HG02759 (cell line): ENCODE results near the gene ADGRD1.
"Not testable (repeated sequence)": the region's sequence is repeated elsewhere in the genome, so short reads cannot be mapped to it uniquely, and the experiment has no call there.

ENCODE experiments used
- ATAC-seq: cut with Tn5 transposase; IDR thresholded peaks from one replicate; pipeline ENCODE4 v1.9.1; 2021; ENCODE audit warnings: mild to moderate bottlenecking, moderate library complexity; ENCODE audit not compliant: unreplicated experiment

The ADGRD1 gene

GRCh38 chr12:131067981-131068851 lies 114.5 kb downstream of the ADGRD1 start:
- ATAC-seq, result no peak

DNA sequence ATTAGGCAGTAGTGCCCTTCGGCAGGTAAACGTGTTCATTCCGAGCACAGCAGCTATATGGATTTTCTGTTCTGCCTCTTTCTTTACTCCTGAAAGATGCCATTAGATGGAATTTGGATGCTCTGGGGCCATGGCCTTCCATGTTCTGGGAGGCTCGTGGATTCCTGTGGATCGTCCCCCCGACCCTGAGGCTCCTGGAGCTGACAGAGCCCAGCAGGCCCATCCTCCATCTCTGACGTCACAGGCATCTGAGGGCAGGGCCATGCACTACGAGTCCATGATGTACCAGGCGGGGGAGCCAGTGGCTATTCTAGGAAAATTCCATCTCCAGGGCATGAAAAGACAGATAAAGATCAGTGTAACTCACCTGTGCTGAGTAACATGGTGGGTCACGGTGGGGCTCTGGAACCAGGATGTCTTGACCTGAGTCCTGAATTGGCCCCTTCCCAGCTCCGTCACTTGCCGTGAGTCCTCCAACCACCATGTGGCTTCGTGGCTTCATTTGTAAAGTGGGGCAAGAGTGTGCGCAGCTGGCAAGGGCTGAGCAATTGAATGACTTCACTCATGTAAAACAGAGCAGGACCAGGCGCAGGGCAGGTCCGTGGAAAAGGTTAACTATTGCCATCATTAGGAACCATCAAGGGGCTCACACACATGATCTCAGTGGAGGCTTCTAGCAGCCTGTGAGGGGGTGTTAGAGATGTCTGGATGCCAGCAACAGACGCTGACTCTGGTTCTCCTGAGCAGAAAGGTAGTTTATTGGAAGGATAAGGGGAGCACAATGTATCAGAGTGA lies 115.4 kb downstream of the ADGRD1 start:
- ATAC-seq, result not testable (repeated sequence)

DNA sequence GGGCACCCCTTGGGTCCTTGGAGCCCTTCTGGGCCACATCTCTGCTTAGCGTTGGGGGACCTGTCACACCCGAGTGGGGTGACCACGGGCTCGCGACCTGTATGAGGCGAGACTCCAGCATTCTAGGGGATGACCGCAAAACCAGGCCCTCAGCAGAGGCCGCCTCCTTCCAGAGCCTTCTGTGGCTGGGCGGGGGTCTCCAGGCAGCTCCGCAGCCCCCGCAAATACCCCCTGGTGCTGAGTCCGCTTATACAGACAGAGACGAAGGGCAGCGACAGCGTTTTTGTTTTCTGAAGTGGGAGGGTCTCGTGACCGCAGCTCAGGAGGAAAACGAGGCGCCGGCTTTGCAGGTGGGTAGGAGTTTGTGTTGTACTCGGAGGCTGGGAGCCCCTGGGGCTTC lies 116.4 kb downstream of the ADGRD1 start:
- not testable (repeated sequence) for ATAC-seq

GRCh38 chr12:131070668-131071067 lies 117.0 kb downstream of the ADGRD1 start:
- not testable (repeated sequence) for ATAC-seq

GRCh38 chr12:131071234-131071820 lies 117.6 kb downstream of the ADGRD1 start:
- ATAC-seq, result not testable (repeated sequence)

GRCh38 chr12:131071950-131072349 lies 118.2 kb downstream of the ADGRD1 start:
- not testable (repeated sequence) for ATAC-seq

DNA sequence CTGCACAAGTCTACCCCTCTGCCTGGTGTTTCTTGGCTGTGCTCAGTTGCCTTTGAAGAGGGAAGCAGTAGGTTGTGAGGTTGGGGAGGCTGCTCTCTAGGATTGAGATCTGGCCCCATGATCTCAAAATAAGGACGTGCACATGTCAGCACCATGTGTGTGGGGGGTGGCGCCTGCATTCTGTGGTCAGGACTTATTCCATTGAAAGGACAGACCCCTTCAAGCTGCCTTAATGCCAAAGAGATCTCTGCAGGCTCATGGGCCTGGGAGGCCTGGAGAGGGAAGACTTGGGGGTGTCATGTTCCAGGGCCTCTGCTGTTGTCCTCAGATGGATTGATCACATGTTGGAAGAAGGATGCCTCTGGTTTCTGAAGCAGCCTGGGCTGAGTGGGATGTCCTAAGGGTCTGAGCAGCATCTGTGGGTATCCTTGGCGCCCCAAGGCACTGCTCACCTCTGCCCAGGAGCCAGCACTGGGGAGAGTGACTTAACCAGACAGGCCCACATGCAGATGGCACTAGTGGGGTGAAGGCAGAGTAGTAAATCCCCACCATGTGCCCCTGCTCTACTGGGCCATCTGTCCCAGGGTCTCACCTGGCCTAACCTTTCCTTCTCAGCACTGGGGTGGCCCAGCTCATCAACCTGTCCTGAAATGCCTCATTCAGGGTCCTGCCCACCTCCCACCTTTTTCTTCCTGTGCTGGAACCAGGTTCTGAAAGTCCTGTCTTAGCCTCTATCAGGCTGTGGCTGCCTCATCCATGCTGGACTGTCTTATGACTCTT lies 118.9 kb downstream of the ADGRD1 start:
- ATAC-seq, result no peak

DNA sequence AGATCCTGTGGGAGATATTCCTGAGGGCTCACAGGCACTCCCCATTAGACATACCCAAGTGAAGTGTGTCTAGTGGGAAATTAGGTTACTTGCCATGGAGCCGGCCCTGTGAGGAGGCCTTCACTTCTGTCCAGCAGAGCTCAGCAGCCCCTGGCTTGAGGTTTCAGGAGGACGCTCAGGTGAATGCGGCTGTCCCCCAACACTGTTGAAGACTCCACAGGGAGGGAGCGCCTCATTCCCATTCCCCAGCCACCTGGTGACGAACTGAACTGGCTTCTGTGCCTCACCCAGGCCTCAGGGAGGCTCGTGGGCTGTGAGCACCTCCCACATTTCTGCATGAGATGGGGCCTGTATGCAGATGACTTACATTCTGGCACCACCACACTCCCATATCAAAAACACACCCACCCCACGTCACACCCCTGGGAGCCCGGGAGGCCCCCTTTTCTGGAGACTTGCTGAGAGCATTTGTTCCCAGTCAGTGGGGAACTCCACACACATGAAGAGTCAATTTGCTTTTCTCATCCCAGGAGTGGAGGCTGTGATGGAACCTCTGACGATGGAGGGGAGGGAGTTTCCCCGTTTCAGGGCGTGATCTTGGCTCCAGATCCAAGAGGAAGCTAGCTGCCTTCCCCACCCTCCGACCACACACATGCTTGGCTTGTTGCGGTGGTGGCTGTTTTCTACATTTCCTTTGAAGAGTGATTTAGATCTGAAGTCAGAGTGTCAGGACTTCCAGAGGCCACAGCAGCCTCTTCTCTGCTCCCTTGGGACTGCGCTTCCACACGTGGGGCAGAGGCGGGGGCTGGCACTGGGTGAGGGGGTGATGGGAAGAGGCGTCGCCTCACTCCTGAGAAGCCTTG lies 120.7 kb downstream of the ADGRD1 start:
- ATAC-seq, result no peak

DNA sequence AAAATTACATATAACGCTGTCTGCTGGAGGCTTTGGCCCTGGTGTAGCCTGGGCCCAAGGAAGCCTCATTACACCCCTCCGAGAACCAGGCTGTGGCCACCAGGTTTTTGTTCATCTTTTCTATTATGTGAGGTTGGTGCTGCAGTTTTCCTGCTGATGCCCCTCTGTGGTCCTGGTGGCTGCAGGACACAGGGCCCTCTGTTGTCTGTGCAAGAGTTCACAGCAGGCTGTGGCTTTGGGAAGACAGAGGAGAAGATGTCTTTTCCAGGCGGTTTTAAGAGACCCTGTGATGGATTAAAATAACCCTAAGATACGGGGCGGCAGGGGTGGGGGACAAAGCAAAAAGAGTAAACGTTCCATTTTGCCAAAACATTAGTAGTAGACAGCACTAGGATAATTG lies 121.5 kb downstream of the ADGRD1 start:
- no peak for ATAC-seq

- no peak for ATAC-seq
Measured at GRCh38 chr12:131075611-131076010, 121.9 kb downstream of the ADGRD1 start.

- no peak for ATAC-seq
Measured at GRCh38 chr12:131076296-131076695, 122.6 kb downstream of the ADGRD1 start.

- ATAC-seq, result no peak
Measured at GRCh38 chr12:131076791-131077747, 123.4 kb downstream of the ADGRD1 start.

GRCh38 chr12:131077931-131078391 lies 124.3 kb downstream of the ADGRD1 start:
- no peak for ATAC-seq

DNA sequence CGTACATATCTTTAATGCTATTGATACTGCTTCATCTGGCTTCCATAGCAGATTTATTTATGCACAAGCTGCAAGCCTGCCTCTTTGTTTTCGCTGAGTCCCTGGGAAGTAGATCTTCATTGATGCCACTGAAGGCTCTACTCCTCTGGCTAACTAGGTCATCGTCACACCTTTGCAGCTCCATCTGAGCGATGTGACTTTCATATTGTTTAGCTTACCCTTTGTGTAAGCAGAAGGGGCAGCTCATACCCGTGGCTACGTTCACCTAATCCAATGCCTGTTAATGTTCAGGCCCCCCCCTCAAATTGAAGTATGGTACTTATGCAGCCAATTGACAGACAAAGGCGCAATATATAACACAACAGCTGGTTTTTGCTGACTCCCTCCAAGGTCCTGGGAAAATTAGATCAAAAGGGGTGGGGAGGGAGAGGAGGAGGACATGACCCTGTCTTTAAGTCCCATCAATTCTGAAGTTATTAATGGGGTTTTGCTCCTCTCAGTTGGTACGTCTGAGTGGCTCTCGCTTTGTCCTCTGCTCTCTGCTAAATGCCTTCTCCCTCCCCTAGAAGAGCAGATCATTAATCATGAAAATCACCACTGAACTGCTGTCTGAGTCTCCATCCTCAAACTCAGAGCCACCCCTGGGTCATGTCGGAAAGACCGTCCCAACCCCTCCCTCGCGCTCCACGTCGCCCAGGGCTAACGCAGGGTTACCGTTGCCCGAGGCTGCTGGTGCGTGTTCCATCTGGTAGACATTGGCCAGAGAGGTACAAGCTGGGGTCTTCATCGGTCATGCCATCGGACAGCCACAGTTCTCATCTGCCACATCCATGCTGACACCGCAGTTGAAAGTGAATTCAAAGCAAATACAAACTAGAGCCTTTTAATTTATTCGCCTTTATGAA lies 128.8 kb downstream of the ADGRD1 start:
- ATAC-seq, result no peak

DNA sequence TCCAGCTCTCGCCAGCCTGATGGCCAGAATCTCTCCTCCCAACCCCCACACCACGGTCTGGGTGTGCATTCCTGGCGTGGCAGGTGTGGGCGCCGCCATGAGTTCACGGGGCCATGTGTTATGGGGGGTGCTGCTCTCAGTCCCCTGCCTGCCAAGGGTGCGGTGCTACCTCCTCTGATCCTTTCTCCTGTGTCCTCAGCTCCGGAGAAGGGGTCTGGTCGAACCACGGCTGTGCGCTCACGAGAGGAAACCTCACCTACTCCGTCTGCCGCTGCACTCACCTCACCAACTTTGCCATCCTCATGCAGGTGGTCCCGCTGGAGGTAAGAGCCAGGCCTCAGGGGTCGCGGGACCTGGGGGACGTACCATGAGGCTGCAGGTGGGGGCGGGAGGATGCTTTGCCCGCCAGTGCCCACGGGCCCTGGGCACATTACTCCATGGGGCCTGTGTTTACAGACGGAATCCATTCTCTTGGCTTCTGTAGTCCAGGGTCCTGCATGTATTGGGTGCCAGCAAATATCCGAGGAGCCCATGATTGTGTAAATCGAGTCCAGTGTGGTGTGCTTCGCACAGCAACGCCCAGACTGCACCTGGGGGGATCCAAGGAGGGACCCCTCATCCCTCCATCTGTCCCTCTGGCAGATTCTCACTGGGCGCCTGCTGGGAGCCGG lies 130.8 kb downstream of the ADGRD1 start:
- no peak for ATAC-seq

DNA sequence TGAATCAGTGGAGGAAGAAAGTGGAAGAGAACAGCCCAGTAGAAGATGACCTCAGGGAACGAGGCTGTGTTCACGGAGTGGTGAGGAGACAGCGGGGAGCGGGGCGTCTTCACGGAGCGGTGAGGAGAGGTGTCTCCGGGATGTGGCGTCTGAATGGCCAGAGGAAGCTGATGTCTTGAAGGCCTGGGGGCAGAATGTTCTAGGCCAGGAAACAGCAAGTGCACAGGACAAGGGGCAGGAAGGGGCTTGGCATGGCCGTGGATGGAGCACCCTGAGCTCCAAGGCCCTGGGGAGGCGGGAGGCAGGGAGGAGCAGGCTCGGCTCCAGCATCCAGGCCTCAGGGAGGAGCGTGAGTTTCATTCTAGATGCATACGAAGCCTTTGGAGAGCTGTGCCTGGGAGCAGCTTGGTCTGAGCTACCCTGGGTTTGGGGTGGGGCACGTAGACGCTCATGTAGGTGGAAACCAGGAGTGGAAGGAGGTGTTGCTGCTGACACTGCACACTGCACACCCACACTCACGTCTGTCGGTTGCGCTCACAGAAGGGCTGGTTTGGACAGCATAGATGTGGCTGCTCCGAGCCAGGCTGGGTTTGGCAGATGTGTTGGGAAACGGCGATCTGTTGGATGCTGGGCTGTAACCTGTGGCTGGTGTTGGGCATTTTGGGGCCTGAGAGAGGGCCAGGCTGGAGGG lies 131.6 kb downstream of the ADGRD1 start:
- ATAC-seq, result no peak
